ENCODE measurements around the gene KLF13.
A peak's percentile ranks its signal among the peaks of the same experiment; 100 is the strongest.

Gene KLF13

GRCh38 chr15:31324186-31324585 lies 2.4 kb upstream of the KLF13 start:
- H3K36me3 ChIP-seq (replicated peaks; ENCODE audit: low read depth, low read length), result no peaks in the 10 kb centered on the region
- peaks cover under 1% of the 10 kb centered on the region; the same call in 1 of the 2 replicates for H4K20me1 ChIP-seq (ENCODE audit: insufficient read depth, low read length)
- H3K27ac ChIP-seq (ENCODE audit: low read length), result no peak overlapping the region
- no peak overlapping the region for H2AFZ ChIP-seq (ENCODE audit: low read depth, low read length)
- H3K9me3 ChIP-seq (ENCODE audit: insufficient read depth, low read length), result no peaks in the 10 kb centered on the region
- H3K9ac ChIP-seq (ENCODE audit: low read length), result 0 out of 2 replicates have a peak overlapping the region, but pooled peaks have one; percentile 81
- H3K79me2 ChIP-seq (ENCODE audit: low read length), result peaks cover 30% of the 10 kb centered on the region
- peaks cover 23% of the 10 kb centered on the region for H3K4me1 ChIP-seq (ENCODE audit: low read length)
- H3K4me2 ChIP-seq (ENCODE audit: low read length), result peak overlapping the region; percentile 97
- H3K27me3 ChIP-seq (ENCODE audit: low read depth, low read length), result no peaks in the 10 kb centered on the region
- TF ChIP-seq CTCF (IDR thresholded peaks at IDR 0.05; ENCODE audit: low read depth, low read length), result no peak
- TF ChIP-seq EZH2phosphoT487 (IDR thresholded peaks at IDR 0.05; ENCODE audit: low read depth), result no peak
- peak overlapping the region; percentile 89 for H3K4me3 ChIP-seq (ENCODE audit: low read length)

GRCh38 chr15:31324806-31325594 lies 1.6 kb upstream of the KLF13 start:
- Histone ChIP-seq H3K27ac (ENCODE audit: low read length) (peak overlapping the region; percentile 84), H2AFZ (ENCODE audit: low read depth, low read length) (no peak overlapping the region), H3K4me1 (ENCODE audit: low read length) (peaks cover 29% of the 10 kb centered on the region), H3K9ac (ENCODE audit: low read length) (peak overlapping the region; percentile 81), H3K9me3 (ENCODE audit: insufficient read depth, low read length) (no peaks in the 10 kb centered on the region), H3K36me3 (replicated peaks; ENCODE audit: low read depth, low read length) (peaks cover 5% of the 10 kb centered on the region), H3K27me3 (ENCODE audit: low read depth, low read length) (no peaks in the 10 kb centered on the region), H3K4me2 (ENCODE audit: low read length) (peak overlapping the region; percentile 97), H3K4me3 (ENCODE audit: low read length) (peak overlapping the region; percentile 89), H3K79me2 (ENCODE audit: low read length) (peaks cover 38% of the 10 kb centered on the region), H4K20me1 (ENCODE audit: insufficient read depth, low read length) (peaks cover 8% of the 10 kb centered on the region)
- TF ChIP-seq EZH2phosphoT487 (IDR thresholded peaks at IDR 0.05; ENCODE audit: low read depth) (no peak), CTCF (IDR thresholded peaks at IDR 0.05; ENCODE audit: low read depth, low read length) (no peak)

GRCh38 chr15:31325595-31326155 lies 960 bp upstream of the KLF13 start:
- Histone ChIP-seq H2AFZ (ENCODE audit: low read depth, low read length) (no peak overlapping the region; the same call in 1 of the 2 replicates), H3K9ac (ENCODE audit: low read length) (peak overlapping the region; percentile 81), H4K20me1 (ENCODE audit: insufficient read depth, low read length) (peaks cover 15% of the 10 kb centered on the region), H3K4me3 (ENCODE audit: low read length) (peak overlapping the region; percentile 89), H3K27me3 (ENCODE audit: low read depth, low read length) (no peaks in the 10 kb centered on the region), H3K27ac (ENCODE audit: low read length) (peak overlapping the region; percentile 84), H3K4me1 (ENCODE audit: low read length) (peaks cover 36% of the 10 kb centered on the region), H3K79me2 (ENCODE audit: low read length) (peaks cover 44% of the 10 kb centered on the region), H3K36me3 (replicated peaks; ENCODE audit: low read depth, low read length) (peaks cover 11% of the 10 kb centered on the region), H3K4me2 (ENCODE audit: low read length) (peak overlapping the region; percentile 97), H3K9me3 (ENCODE audit: insufficient read depth, low read length) (no peaks in the 10 kb centered on the region)
- TF ChIP-seq CTCF (IDR thresholded peaks at IDR 0.05; ENCODE audit: low read depth, low read length) (no peak), EZH2phosphoT487 (IDR thresholded peaks at IDR 0.05; ENCODE audit: low read depth) (no peak)

- H3K4me3 ChIP-seq (ENCODE audit: low read length), result peak overlapping the region; percentile 88
- TF ChIP-seq CTCF (IDR thresholded peaks at IDR 0.05; ENCODE audit: low read depth, low read length) (no peak), EZH2phosphoT487 (IDR thresholded peaks at IDR 0.05; ENCODE audit: low read depth) (no peak)
- no peaks in the 10 kb centered on the region for H3K27me3 ChIP-seq (ENCODE audit: low read depth, low read length)
- H3K4me1 ChIP-seq (ENCODE audit: low read length), result peaks cover 50% of the 10 kb centered on the region
- peaks cover 23% of the 10 kb centered on the region for H3K36me3 ChIP-seq (replicated peaks; ENCODE audit: low read depth, low read length)
- peak overlapping the region; percentile 63 for H3K4me2 ChIP-seq (ENCODE audit: low read length)
- peaks cover 58% of the 10 kb centered on the region for H3K79me2 ChIP-seq (ENCODE audit: low read length)
- H4K20me1 ChIP-seq (ENCODE audit: insufficient read depth, low read length), result peaks cover 29% of the 10 kb centered on the region
- no peaks in the 10 kb centered on the region for H3K9me3 ChIP-seq (ENCODE audit: insufficient read depth, low read length)
- peak overlapping the region; percentile 92 for H3K9ac ChIP-seq (ENCODE audit: low read length)
- H3K27ac ChIP-seq (ENCODE audit: low read length), result peak overlapping the region; percentile 94
- H2AFZ ChIP-seq (ENCODE audit: low read depth, low read length), result no peak overlapping the region
These were observed 437 bp downstream of the KLF13 start for GRCh38 chr15:31326875-31327668.
